Measurements from ENCODE around the gene ACTL7B.

GRCh38 chr9:108882052-108882888, 26.5 kb upstream of the ACTL7B start:
- no peak for TF ChIP-seq REST (IDR thresholded peaks at IDR 0.05; ENCODE audit: low read depth)
- no peak for TF ChIP-seq CEBPB (IDR thresholded peaks at IDR 0.05)
- no peak for TF ChIP-seq CREB1 (IDR thresholded peaks at IDR 0.05; ENCODE audit: low read depth)
- TF ChIP-seq TAF1 (IDR thresholded peaks at IDR 0.05; ENCODE audit: low read depth): no peak
- TF ChIP-seq EP300 (IDR thresholded peaks at IDR 0.05; ENCODE audit: borderline replicate concordance): no peak
- TF ChIP-seq YY1 (IDR thresholded peaks at IDR 0.05; ENCODE audit: low read depth): no peak
- TF ChIP-seq, protein P1, sequence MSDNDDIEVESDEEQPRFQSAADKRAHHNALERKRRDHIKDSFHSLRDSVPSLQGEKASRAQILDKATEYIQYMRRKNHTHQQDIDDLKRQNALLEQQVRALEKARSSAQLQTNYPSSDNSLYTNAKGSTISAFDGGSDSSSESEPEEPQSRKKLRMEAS (IDR thresholded peaks at IDR 0.05): no peak
- TF ChIP-seq, protein P2, sequence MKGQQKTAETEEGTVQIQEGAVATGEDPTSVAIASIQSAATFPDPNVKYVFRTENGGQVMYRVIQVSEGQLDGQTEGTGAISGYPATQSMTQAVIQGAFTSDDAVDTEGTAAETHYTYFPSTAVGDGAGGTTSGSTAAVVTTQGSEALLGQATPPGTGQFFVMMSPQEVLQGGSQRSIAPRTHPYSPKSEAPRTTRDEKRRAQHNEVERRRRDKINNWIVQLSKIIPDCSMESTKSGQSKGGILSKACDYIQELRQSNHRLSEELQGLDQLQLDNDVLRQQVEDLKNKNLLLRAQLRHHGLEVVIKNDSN (IDR thresholded peaks at IDR 0.05): no peak
- TF ChIP-seq RAD21 (IDR thresholded peaks at IDR 0.05; ENCODE audit: low read depth): no peak
- TF ChIP-seq EGR1 (IDR thresholded peaks at IDR 0.05): no peak
- no peak for TF ChIP-seq TCF12 (IDR thresholded peaks at IDR 0.05; ENCODE audit: low read depth)
- no peak for TF ChIP-seq TEAD4 (IDR thresholded peaks at IDR 0.05)
- TF ChIP-seq FOXM1 (IDR thresholded peaks at IDR 0.05; ENCODE audit: borderline replicate concordance, low read depth): no peak
- TF ChIP-seq ZBTB7A (IDR thresholded peaks at IDR 0.05; ENCODE audit: low read depth): no peak
